ENCODE data around the gene NBR1.
A peak's percentile ranks its signal among the peaks of the same experiment; 100 is the strongest.
"Not testable (repeated sequence)": the region's sequence is repeated elsewhere in the genome, so short reads cannot be mapped to it uniquely, and the experiment has no call there.

Gene NBR1

GRCh38 chr17:43170766-43171585 is at the start of gene NBR1:
Gene NBR1, plus strand, starts transcription at chr17:43171214. Its CDS starts 4,586 bp downstream, at chr17:43175800.
- peak; percentile 99 for DNase-seq (ENCODE audit: low spot score)

DNA sequence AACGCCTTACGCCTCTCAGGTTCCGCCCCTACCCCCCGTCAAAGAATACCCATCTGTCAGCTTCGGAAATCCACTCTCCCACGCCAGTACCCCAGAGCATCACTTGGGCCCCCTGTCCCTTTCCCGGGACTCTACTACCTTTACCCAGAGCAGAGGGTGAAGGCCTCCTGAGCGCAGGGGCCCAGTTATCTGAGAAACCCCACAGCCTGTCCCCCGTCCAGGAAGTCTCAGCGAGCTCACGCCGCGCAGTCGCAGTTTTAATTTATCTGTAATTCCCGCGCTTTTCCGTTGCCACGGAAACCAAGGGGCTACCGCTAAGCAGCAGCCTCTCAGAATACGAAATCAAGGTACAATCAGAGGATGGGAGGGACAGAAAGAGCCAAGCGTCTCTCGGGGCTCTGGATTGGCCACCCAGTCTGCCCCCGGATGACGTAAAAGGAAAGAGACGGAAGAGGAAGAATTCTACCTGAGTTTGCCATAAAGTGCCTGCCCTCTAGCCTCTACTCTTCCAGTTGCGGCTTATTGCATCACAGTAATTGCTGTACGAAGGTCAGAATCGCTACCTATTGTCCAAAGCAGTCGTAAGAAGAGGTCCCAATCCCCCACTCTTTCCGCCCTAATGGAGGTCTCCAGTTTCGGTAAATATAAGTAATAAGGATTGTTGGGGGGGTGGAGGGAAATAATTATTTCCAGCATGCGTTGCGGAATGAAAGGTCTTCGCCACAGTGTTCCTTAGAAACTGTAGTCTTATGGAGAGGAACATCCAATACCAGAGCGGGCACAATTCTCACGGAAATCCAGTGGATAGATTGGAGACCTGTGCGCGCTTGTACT is 45.7 kb upstream of the NBR1 start, which contains the start of gene BRCA1:
BRCA1 (minus strand) TSS at position 232 of the 834 bp plus-strand sequence. CDS start 1,268 bp downstream, outside the sequence.
- DNase-seq (ENCODE audit: low spot score), result peak; percentile 98

DNA sequence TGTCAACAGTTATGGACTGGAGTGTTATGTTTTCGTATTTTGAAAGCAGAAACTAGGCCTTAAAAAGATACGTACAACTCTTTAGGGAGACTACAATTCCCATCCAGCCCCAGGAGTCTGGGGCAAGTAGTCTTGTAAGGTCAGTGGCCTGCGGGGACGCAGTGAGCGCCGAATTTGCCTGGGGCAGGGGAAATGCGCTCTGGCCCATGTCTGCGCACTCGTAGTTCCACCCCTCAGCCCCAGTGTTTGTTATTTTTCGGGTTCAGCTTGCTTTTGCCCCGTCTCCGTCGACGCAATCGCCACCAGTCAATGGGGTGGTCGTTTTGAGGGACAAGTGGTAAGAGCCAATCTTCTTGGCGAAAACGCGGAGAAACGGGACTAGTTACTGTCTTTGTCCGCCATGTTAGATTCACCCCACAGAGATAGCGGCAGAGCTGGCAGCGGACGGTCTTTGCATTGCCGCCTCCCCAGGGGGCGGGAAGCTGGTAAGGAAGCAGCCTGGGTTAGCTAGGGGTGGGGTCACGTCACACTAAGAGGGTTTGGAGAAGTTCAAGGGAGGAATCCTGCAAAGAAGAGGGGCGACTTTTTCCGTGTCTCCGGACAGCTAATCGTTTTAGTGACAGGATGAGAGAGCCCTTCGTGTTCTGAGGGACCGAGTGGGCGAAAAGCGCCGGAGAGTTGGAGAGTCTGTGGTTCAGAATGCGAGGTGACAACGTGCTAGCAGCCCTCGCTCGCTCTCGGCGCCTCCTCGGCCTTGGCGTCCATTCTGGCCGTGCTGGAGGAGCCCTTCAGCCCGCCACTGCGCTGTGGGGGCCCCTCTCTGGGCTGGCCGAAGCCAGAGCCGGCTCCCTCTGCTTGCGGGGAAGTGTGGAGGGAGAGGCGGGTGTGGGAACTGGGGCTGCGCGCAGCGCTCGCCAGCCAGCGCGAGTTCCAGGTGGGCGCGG is 44.8 kb upstream of the NBR1 start:
- no peak for DNase-seq (ENCODE audit: low spot score)

- DNase-seq (ENCODE audit: low spot score), result no peak
Measured at GRCh38 chr17:43126911-43127290, 44.1 kb upstream of the NBR1 start.

DNA sequence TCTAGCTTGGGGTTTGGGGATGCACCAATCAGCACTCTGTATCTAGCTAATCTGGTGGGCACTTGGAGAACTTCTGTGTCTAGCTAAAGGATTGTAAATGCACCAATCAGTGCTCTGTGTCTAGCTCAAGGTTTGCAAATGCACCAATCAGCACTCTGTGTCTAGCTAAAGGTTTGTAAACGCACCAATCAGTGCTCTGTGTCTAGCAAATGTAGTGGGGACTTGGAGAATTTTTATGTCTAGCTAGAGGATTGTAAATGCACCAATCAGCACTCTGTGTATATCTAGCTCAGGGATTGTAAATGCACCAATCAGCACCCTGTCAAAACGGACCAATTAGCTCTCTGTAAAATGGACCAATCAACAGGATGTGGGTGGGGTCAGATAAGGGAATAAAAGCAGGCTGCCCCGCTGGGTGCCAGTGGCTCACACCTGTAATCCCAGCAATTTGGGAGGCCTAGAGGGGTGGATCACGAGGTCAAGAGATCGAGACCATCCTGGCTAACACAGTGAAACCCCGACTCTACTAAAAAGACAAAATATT is 43.6 kb upstream of the NBR1 start:
- not testable (repeated sequence) for DNase-seq (ENCODE audit: low spot score)

DNA sequence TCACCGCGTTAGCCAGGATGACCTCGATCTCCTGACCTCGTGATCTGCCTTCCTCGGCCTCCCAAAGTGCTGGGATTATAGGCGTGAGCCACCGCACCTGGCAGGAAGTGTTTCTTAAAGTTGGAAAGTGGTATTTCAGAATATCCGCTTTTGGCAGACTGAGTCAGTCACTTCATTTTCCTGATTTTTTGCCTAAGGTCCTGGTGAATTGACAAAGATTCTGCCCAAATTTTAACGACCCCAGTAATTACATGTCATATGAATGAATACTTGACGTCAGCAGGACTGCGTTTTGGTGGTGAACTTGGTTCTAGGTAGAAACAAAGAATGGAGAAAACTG is 41.4 kb upstream of the NBR1 start:
- DNase-seq (ENCODE audit: low spot score), result no peak

DNA sequence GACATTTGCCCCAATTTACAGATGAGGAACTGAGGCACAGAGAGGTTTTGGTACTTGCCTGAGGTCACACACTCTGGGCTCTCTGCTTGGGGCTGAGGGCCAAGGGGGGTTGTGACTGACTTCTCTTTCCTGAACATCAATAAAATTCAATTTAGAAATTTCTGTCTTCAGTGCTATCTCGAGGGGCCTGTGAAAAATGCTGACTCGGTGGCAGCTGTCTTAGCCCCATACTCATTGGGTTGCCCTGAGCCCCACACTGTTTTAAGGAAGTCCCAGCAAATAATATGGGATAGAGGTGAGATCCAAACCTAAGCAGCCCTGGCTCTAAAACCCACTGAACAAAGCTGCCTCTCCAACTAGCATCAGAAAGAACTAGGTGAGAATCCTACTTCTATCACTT is 38.9 kb upstream of the NBR1 start:
- DNase-seq (ENCODE audit: low spot score), result no peak

DNA sequence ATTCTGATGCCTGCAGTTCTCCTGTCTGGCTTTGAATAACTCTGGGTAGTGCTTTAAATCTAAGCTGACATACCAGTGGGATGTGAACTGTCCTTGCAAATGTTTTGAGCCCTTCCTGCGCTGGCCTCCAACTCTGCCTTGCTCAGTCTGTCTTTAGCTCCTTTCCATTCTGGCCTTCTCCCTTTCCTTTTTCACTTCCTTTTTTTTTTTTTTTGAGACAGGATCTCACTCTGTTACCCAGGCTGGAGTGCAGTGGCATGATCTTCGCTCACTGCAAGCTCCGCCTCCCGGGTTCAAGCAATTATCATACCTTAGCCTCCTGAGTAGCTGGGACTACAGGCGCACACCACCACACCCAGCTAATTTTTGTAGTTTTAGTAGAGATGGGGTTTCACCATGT is 37.6 kb upstream of the NBR1 start:
- DNase-seq (ENCODE audit: low spot score), result not testable (repeated sequence)

- no peak for DNase-seq (ENCODE audit: low spot score)
Measured at GRCh38 chr17:43134774-43135453, 36.1 kb upstream of the NBR1 start.

- DNase-seq (ENCODE audit: low spot score), result no peak
Measured at GRCh38 chr17:43135454-43135819, 35.6 kb upstream of the NBR1 start.

GRCh38 chr17:43136574-43136973 is 34.4 kb upstream of the NBR1 start:
- not testable (repeated sequence) for DNase-seq (ENCODE audit: low spot score)

- not testable (repeated sequence) for DNase-seq (ENCODE audit: low spot score)
Measured at GRCh38 chr17:43138531-43138930, 32.5 kb upstream of the NBR1 start.

DNA sequence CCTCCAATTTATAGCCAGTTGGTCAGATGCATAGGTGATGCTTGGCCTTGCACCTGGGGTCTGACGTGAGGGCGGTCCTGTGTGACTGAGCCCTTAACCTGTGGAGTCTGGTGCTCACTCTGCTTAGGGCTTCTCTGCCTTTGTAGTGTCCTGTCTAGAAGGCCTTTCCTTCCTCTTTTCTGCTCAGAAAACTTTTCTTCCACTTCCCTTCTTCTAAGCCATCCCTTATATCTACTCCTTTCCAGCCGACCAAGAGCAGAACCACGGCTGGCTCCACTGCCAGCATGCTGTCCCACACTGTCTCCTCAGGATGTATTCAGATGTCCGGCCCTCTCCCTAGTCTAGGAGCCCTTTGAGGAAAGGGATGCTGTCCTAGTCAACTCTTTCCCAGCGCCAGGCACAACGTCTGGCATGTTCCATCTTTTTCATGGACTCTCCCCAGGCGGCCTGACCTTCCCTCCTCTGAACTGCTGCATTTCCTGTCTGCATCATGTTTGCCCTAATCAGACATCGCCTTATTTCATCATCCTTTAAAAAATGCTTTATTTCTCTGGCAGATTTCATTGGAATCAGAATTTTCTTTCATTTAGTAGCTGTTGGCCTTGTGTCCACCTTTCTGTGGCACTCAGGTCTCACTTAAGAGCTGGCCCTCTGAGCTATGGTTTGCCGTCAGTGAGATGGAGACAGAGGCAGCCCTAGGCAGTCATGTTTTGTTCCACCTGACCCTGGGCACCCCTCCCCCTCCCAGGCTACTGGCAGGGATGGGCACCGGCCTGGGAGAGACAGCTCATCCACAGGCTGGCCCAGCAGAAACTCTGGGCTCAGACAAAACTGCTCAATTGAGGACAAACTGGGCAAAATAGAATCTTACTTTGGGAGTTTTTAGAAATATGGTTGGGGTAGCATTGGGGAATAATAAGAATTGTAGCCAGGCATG is 30.4 kb upstream of the NBR1 start:
- DNase-seq (ENCODE audit: low spot score), result no peak

- DNase-seq (ENCODE audit: low spot score), result no peak
Measured at GRCh38 chr17:43142153-43142552, 28.9 kb upstream of the NBR1 start.

- no peak for DNase-seq (ENCODE audit: low spot score)
Measured at GRCh38 chr17:43143201-43143600, 27.8 kb upstream of the NBR1 start.

GRCh38 chr17:43146649-43147048 is 24.4 kb upstream of the NBR1 start:
- no peak for DNase-seq (ENCODE audit: low spot score)

GRCh38 chr17:43151880-43152456 is 19.0 kb upstream of the NBR1 start:
- no peak for DNase-seq (ENCODE audit: low spot score)

GRCh38 chr17:43153197-43153835 is 17.7 kb upstream of the NBR1 start:
- DNase-seq (ENCODE audit: low spot score), result not testable (repeated sequence)

DNA sequence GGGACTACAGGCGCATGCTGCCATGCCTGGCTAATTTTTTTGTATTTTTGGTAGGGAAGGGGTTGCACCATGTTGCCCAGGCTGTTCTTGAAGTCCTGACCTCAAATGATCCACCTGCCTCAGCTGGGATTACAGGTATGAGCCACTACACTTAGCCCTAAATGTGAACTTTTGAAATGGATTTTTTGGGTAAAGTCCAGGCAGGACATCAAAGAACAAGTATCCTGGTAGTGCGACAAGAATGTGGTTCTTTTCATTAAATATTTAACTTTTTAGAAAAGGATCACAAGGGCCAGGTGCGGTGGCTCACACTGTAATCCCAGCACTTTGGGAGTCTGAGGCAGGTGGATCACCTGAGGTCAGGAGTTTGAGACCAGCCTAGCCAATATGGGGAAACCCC is 15.3 kb upstream of the NBR1 start:
- DNase-seq (ENCODE audit: low spot score), result no peak

Data from germinal center (tissue), 1 donor.